Neutrophil (primary cell): ENCODE results near the gene RAPGEF5.

Experiments used
- H3K27ac ChIP-seq: fragments of 200-600 bp; sonication (generic); 2 replicates; pipeline ENCODE4 v1.5.1; 2016; ENCODE audit warnings: mild to moderate bottlenecking, moderate library complexity
- H3K27me3 ChIP-seq: fragments of 200-600 bp; sonication (generic); 2 replicates; pipeline ENCODE4 v1.6.0; 2016; ENCODE audit warnings: mild to moderate bottlenecking
- H3K36me3 ChIP-seq: fragments of 200-600 bp; sonication (generic); 2 replicates; pipeline ENCODE4 v1.5.1; 2017
- H3K4me1 ChIP-seq, 2 experiments: fragments of 200-600 bp in 1 of 2; sonication (generic) in 1 of 2; 1 replicate in 1 of 2; 2 replicates in 1 of 2; pipeline versions ENCODE4 v1.5.1 to v1.6.1; 2013 to 2016; ENCODE audit warnings: low read depth in 1 of 2, low read length in 1 of 2, mild to moderate bottlenecking in 1 of 2, moderate library complexity in 1 of 2; ENCODE audit not compliant: control insufficient read depth in 1 of 2, insufficient read depth in 1 of 2
- H3K4me3 ChIP-seq, 2 experiments: fragments of 200-600 bp in 1 of 2; sonication (generic) in 1 of 2; 1 replicate in 1 of 2; 2 replicates in 1 of 2; pipeline ENCODE4 v1.5.1; 2013 to 2016; ENCODE audit warnings: low read depth in 1 of 2, low read length in 1 of 2, mild to moderate bottlenecking in 1 of 2, moderate library complexity in 1 of 2
- H3K9me3 ChIP-seq: fragments of 200-600 bp; sonication (generic); 2 replicates; pipeline ENCODE4 v1.5.1; 2016
- TF ChIP-seq, protein P1 (sequence below): fragments of 200-600 bp; sonication (generic); IDR thresholded peaks from 2 replicates; pipeline ENCODE4 v1.5.1; 2016; ENCODE audit warnings: antibody characterized with exemption

RAPGEF5 gene

GRCh38 chr7:22319424-22320403 lies 37.2 kb downstream of the RAPGEF5 start:
- Histone ChIP-seq H3K27me3 (no peaks in the 10 kb centered on the region), H3K9me3 (no peaks in the 10 kb centered on the region), H3K36me3 (no peaks in the 10 kb centered on the region), H3K27ac (no peak overlapping the region), H3K4me3 (no peak overlapping the region), H3K4me1 (no peaks in the 10 kb centered on the region)
- TF ChIP-seq, protein P1, sequence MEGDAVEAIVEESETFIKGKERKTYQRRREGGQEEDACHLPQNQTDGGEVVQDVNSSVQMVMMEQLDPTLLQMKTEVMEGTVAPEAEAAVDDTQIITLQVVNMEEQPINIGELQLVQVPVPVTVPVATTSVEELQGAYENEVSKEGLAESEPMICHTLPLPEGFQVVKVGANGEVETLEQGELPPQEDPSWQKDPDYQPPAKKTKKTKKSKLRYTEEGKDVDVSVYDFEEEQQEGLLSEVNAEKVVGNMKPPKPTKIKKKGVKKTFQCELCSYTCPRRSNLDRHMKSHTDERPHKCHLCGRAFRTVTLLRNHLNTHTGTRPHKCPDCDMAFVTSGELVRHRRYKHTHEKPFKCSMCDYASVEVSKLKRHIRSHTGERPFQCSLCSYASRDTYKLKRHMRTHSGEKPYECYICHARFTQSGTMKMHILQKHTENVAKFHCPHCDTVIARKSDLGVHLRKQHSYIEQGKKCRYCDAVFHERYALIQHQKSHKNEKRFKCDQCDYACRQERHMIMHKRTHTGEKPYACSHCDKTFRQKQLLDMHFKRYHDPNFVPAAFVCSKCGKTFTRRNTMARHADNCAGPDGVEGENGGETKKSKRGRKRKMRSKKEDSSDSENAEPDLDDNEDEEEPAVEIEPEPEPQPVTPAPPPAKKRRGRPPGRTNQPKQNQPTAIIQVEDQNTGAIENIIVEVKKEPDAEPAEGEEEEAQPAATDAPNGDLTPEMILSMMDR, result no peak

DNA sequence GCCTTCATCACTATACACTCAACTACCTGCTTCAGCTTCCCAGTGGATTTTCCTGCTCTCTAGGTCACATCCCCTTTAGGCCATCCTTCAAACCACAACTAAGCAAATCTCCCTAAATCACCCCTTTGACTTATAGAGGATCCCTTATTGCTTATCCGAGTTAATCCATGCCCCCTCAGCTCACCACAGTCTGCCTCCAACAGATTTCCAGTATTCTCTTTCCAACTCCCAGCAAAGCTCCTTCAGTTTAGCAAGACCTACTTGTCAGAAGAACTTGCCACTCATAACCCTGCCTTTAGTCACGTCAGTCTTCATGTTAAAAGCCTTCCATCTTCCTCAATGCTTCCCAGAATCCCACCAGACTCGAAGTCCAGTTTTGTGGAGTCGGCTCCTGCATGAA lies 38.6 kb downstream of the RAPGEF5 start:
- TF ChIP-seq, protein P1, result no peak
- no peak overlapping the region for H3K27ac ChIP-seq
- H3K36me3 ChIP-seq, result no peaks in the 10 kb centered on the region
- H3K27me3 ChIP-seq, result no peaks in the 10 kb centered on the region
- H3K9me3 ChIP-seq, result no peaks in the 10 kb centered on the region
- H3K4me3 ChIP-seq, result no peak overlapping the region
- no peaks in the 10 kb centered on the region for H3K4me1 ChIP-seq

GRCh38 chr7:22317632-22318031 lies 39.3 kb downstream of the RAPGEF5 start:
- Histone ChIP-seq H3K4me1 (no peaks in the 10 kb centered on the region), H3K4me3 (no peak overlapping the region), H3K9me3 (no peaks in the 10 kb centered on the region), H3K27ac (no peak overlapping the region), H3K36me3 (no peaks in the 10 kb centered on the region), H3K27me3 (no peaks in the 10 kb centered on the region)
- TF ChIP-seq, protein P1, result no peak

- H3K4me3 ChIP-seq, result no peak overlapping the region
- TF ChIP-seq, protein P1, result no peak
Measured at GRCh38 chr7:22316914-22317313, 40.0 kb downstream of the RAPGEF5 start.

GRCh38 chr7:22307816-22308215 lies 49.1 kb downstream of the RAPGEF5 start:
- TF ChIP-seq, protein P1, result no peak
- no peaks in the 10 kb centered on the region for H3K9me3 ChIP-seq
- no peak overlapping the region for H3K27ac ChIP-seq
- no peaks in the 10 kb centered on the region for H3K27me3 ChIP-seq
- H3K4me1 ChIP-seq, result no peaks in the 10 kb centered on the region
- H3K36me3 ChIP-seq, result no peaks in the 10 kb centered on the region
- H3K4me3 ChIP-seq, result no peak overlapping the region

More at GRCh38 chr7:22316914-22317313, 40.0 kb downstream of the RAPGEF5 start:
- Histone ChIP-seq H3K27me3 (no peaks in the 10 kb centered on the region), H3K4me1 (no peaks in the 10 kb centered on the region), H3K36me3 (no peaks in the 10 kb centered on the region), H3K27ac (no peak overlapping the region), H3K9me3 (no peaks in the 10 kb centered on the region)
